Fibroblast of lung (primary cell): ENCODE measurements around the gene SLC5A6. TPM values are rescaled to one million over a fixed set of nuclear protein-coding genes. Genes with fewer than 3 reads are reported as not detected.
"Not testable (repeated sequence)": the region's sequence is repeated elsewhere in the genome, so short reads cannot be mapped to it uniquely, and the experiment has no call there.

Experiments used
- DNase-seq, 2 donors: peaks; one replicate each; pipeline versions ENCODE4 v3.0.0 to v3.0.0-alpha.2; 2010; ENCODE audit warnings: low read depth in 2 of 2
- H2AFZ ChIP-seq: 2 replicates; pipeline ENCODE4 v1.5.1; 2012; ENCODE audit warnings: low read length, control low read depth, inconsistent platforms
- H3K27ac ChIP-seq: 2 replicates; pipeline ENCODE4 v1.5.1; 2011; ENCODE audit warnings: low read length, control low read depth; ENCODE audit not compliant: insufficient read depth
- H3K27me3 ChIP-seq: 2 replicates; pipeline ENCODE4 v1.5.1; 2011; ENCODE audit warnings: mild to moderate bottlenecking, low read length; ENCODE audit not compliant: control insufficient read depth, insufficient read depth
- H3K36me3 ChIP-seq: 2 replicates; pipeline ENCODE4 v1.5.1; 2011; ENCODE audit warnings: low read length; ENCODE audit not compliant: control insufficient read depth, insufficient read depth
- H3K4me1 ChIP-seq: 2 replicates; pipeline ENCODE4 v1.5.1; 2011; ENCODE audit warnings: low read length; ENCODE audit not compliant: control insufficient read depth, insufficient read depth; ENCODE audit errors: extremely low read depth
- H3K4me2 ChIP-seq: 2 replicates; pipeline ENCODE4 v1.5.1; 2011; ENCODE audit warnings: low read length, control low read depth; ENCODE audit not compliant: insufficient read depth; ENCODE audit errors: extremely low read depth
- H3K4me3 ChIP-seq, 4 experiments: fragments of 200-600 bp in 1 of 4; sonication (generic) in 1 of 4; replicated peaks in 1 of 4; 2 replicates each; pipeline ENCODE4 v1.5.1; 2011 to 2016; ENCODE audit warnings: low read length in 4 of 4, low read depth in 3 of 4, mild to moderate bottlenecking in 3 of 4, control low read depth in 2 of 4, inconsistent platforms in 1 of 4, mixed read lengths in 1 of 4; ENCODE audit not compliant: insufficient read depth in 1 of 4; ENCODE audit errors: control extremely low read depth in 1 of 4
- H3K79me2 ChIP-seq: 2 replicates; pipeline ENCODE4 v1.5.1; 2012; ENCODE audit warnings: mild to moderate bottlenecking, low read length, inconsistent platforms; ENCODE audit not compliant: control insufficient read depth, insufficient read depth
- H3K9ac ChIP-seq: 2 replicates; pipeline ENCODE4 v1.5.1; 2011; ENCODE audit warnings: mild to moderate bottlenecking, low read length, control low read depth; ENCODE audit not compliant: insufficient read depth
- H3K9me3 ChIP-seq: 2 replicates; pipeline ENCODE4 v1.5.1; 2012; ENCODE audit warnings: low read depth, low read length; ENCODE audit not compliant: control insufficient read depth, insufficient read depth
- H4K20me1 ChIP-seq: 2 replicates; pipeline ENCODE4 v1.5.1; 2011; ENCODE audit warnings: low read length; ENCODE audit not compliant: control insufficient read depth, insufficient read depth; ENCODE audit errors: extremely low read depth
- CTCF ChIP-seq, 2 donors: IDR thresholded peaks in 1 of 2; conservative IDR thresholded peaks in 1 of 2; 1 replicate in 1 of 2; 2 replicates in 1 of 2; pipeline ENCODE4 v1.5.1; 2011 to 2012; ENCODE audit warnings: low read length in 2 of 2, control low read depth in 1 of 2, inconsistent platforms in 1 of 2, low read depth in 1 of 2, mild to moderate bottlenecking in 1 of 2
- EZH2 ChIP-seq: IDR thresholded peaks from 2 replicates; pipeline ENCODE4 v1.5.1; 2012; ENCODE audit warnings: low read length, control low read depth, mild to moderate bottlenecking; ENCODE audit errors: missing control alignments
- polyA plus RNA-seq, 2 donors: library from polyadenylated mRNA; depleted of rRNA in 1 of 2; stranded (reverse) in 1 of 2; unstranded in 1 of 2; fragments of >200 nt; gene quantifications; 2 replicates each; pipeline ENCODE4 v1.2.1, GENCODE V29; 2011 to 2012; ENCODE audit warnings: missing spikeins in 1 of 2
- total RNA-seq: library from RNA; depleted of rRNA; stranded (reverse); fragments of >200 nt; gene quantifications from 2 replicates; pipeline ENCODE4 v1.2.1, GENCODE V29; 2014

SLC5A6 gene
- total and polyA plus RNA-seq, 2 donors (not counting 1 experiment from before 2014, with no cell fraction given): 11.5 to 13.9 TPM

- Histone ChIP-seq H3K27ac (no peak overlapping the region), H3K27me3 (no peaks in the 10 kb centered on the region), H3K9me3 (no peaks in the 10 kb centered on the region), H3K4me2 (no peak overlapping the region), H3K4me1 (no peaks in the 10 kb centered on the region), H2AFZ (no peak overlapping the region), H4K20me1 (no peaks in the 10 kb centered on the region), H3K9ac (no peak overlapping the region), H3K4me3 (no peak overlapping the region), H3K36me3 (peaks cover 9% of the 10 kb centered on the region), H3K79me2 (no peaks in the 10 kb centered on the region)
- no peak for TF ChIP-seq CTCF (conservative IDR thresholded peaks at IDR 0.05 in 1 of 2, IDR thresholded peaks at IDR 0.05 in 1 of 2; ENCODE audit: low read depth in 1 of 2, low read length in 2 of 2)
- TF ChIP-seq EZH2: no peak
- DNase-seq: no peak
Observed at GRCh38 chr2:27198627-27199026, 13.4 kb downstream of the SLC5A6 start.

- H2AFZ ChIP-seq, H3K27ac ChIP-seq, H4K20me1 ChIP-seq, H3K9me3 ChIP-seq, H3K36me3 ChIP-seq, H3K4me3 ChIP-seq, H3K4me1 ChIP-seq, H3K9ac ChIP-seq, DNase-seq, H3K27me3 ChIP-seq, H3K4me2 ChIP-seq, H3K79me2 ChIP-seq: not testable (repeated sequence)
Observed at GRCh38 chr2:27198068-27198467, 14.0 kb downstream of the SLC5A6 start.

GRCh38 chr2:27195799-27196198 is 16.3 kb downstream of the SLC5A6 start:
- H2AFZ ChIP-seq, DNase-seq, H4K20me1 ChIP-seq, H3K4me3 ChIP-seq, H3K27me3 ChIP-seq, H3K9me3 ChIP-seq, H3K9ac ChIP-seq, H3K4me1 ChIP-seq, H3K79me2 ChIP-seq, H3K27ac ChIP-seq, H3K36me3 ChIP-seq, H3K4me2 ChIP-seq: not testable (repeated sequence)

DNA sequence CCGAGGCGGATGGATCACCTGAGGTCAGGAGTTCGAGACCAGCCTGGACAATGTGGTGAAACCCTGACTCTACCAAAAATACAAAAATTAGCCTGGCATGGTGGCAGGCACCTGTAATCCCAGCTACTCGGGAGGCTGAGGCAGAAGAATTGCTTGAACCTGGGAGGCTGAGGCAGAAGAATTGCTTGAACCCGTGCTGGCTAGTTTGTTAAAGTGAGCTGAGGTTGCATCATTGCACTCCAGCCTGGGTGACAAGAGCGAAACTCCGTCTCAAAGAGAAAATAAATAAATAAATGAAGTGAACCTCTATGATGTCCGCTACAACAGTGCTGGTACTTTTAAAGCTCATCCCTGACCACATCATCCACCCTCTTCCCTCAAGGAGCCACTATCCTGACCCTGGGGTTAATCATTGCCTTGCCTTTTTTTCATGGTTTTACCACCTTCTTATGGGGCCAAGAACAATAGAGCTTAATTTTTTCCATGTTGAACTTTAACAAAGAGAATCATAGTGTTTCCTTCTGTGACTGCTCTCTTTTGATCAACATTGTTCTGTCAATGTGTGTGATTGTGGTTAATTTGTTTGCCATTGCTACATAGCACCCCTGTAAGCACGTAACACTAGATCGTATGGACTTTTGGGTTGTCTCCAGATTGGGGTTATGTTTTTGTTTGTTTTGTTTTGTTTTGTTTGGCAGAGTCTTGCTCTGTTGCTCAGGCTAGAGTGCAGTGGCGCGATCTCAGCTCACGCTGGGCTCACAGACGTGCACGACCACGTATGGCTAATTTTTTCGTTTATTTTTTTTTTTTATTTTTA is 17.3 kb downstream of the SLC5A6 start:
- Histone ChIP-seq H3K9ac (no peak overlapping the region), H3K79me2 (no peaks in the 10 kb centered on the region), H3K36me3 (no peaks in the 10 kb centered on the region), H3K4me3 (no peak overlapping the region), H4K20me1 (no peaks in the 10 kb centered on the region), H3K4me2 (no peak overlapping the region), H3K4me1 (no peaks in the 10 kb centered on the region), H3K27ac (no peak overlapping the region), H3K9me3 (no peaks in the 10 kb centered on the region), H3K27me3 (peaks cover 6% of the 10 kb centered on the region), H2AFZ (no peak overlapping the region)
- TF ChIP-seq CTCF (conservative IDR thresholded peaks at IDR 0.05 in 1 of 2, IDR thresholded peaks at IDR 0.05 in 1 of 2; ENCODE audit: low read depth in 1 of 2, low read length in 2 of 2) (no peak), EZH2 (no peak)
- no peak for DNase-seq
